ENCODE data around the gene PCDHB7. TPM values are rescaled to one million over a fixed set of nuclear protein-coding genes. Genes with fewer than 3 reads are reported as not detected.
A peak's percentile ranks its signal among the peaks of the same experiment; 100 is the strongest.
"Not testable (repeated sequence)": the region's sequence is repeated elsewhere in the genome, so short reads cannot be mapped to it uniquely, and the experiment has no call there.

The PCDHB7 gene
- total RNA-seq, 1 donor from 2014 or later = 0.63 TPM

DNA sequence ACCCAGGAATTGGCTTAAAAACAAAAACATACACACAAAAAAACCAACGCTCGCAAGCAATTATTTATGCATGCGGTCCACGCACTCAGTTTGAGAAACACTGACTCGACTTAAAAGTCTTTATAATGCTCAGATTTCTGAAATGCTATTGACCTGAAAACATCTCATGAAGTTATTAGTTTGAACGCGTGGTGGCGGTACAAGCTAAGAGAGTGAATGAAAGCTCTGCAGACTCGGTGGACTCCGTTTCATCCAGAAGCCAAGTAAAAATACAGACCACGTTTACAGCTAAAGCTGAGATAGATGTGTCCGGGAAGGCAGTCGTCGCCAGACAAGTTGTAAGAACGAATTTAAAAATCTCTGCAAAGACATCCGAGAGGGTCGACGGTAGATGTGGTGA is 22.6 kb upstream of the PCDHB7 start, which contains the start of gene PCDHB6:
TSS of gene PCDHB6 (plus strand) at position 246 of the 400 bp plus-strand sequence. CDS start 201 bp downstream, outside the sequence.
- Mint-ChIP-seq H3K9me3 (peaks cover 10% of the 10 kb centered on the region), H3K36me3 (peaks cover 7% of the 10 kb centered on the region), H3K27me3 (no peaks in the 10 kb centered on the region), H3K27ac (no peak within 1 kb of the TSS), H3K4me1 (ENCODE audit: unreplicated experiment) (no peaks in the 10 kb centered on the region), H3K4me3 (no peak within 1 kb of the TSS)
- DNase-seq (ENCODE audit: extremely low spot score, unreplicated experiment) = no peak
- TF ChIP-seq, protein P1, sequence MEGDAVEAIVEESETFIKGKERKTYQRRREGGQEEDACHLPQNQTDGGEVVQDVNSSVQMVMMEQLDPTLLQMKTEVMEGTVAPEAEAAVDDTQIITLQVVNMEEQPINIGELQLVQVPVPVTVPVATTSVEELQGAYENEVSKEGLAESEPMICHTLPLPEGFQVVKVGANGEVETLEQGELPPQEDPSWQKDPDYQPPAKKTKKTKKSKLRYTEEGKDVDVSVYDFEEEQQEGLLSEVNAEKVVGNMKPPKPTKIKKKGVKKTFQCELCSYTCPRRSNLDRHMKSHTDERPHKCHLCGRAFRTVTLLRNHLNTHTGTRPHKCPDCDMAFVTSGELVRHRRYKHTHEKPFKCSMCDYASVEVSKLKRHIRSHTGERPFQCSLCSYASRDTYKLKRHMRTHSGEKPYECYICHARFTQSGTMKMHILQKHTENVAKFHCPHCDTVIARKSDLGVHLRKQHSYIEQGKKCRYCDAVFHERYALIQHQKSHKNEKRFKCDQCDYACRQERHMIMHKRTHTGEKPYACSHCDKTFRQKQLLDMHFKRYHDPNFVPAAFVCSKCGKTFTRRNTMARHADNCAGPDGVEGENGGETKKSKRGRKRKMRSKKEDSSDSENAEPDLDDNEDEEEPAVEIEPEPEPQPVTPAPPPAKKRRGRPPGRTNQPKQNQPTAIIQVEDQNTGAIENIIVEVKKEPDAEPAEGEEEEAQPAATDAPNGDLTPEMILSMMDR (conservative IDR thresholded peaks at IDR 0.05) = no peak

DNA sequence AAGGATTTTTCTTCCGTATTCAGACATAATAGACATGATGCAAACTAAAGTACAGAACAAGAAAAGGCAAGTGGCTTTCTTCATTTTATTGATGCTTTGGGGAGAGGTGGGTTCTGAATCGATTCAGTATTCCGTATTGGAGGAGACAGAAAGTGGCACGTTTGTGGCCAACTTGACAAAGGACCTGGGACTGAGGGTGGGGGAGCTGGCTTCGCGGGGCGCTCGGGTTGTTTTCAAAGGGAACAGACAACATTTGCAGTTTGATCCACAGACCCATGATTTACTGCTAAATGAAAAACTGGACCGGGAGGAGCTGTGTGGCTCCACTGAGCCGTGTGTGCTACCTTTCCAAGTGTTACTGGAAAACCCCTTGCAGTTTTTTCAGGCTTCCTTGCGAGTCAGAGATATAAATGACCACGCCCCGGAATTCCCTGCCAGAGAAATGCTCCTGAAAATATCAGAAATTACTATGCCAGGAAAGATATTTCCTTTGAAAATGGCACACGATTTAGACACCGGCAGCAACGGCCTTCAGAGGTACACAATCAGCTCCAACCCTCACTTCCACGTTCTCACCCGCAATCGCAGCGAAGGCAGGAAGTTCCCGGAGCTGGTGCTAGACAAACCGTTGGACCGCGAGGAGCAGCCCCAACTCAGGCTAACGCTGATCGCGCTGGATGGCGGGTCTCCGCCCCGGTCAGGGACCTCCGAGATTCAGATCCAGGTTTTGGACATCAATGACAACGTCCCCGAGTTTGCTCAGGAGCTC is 22.0 kb upstream of the PCDHB7 start:
- Mint-ChIP-seq H3K9me3 (peaks cover 10% of the 10 kb centered on the region), H3K4me1 (ENCODE audit: unreplicated experiment) (no peaks in the 10 kb centered on the region), H3K4me3 (no peak overlapping the region), H3K27ac (no peak overlapping the region), H3K27me3 (no peaks in the 10 kb centered on the region), H3K36me3 (peaks cover 7% of the 10 kb centered on the region)
- TF ChIP-seq, protein P1 (conservative IDR thresholded peaks at IDR 0.05) = no peak
- no peak for DNase-seq (ENCODE audit: extremely low spot score, unreplicated experiment)

DNA sequence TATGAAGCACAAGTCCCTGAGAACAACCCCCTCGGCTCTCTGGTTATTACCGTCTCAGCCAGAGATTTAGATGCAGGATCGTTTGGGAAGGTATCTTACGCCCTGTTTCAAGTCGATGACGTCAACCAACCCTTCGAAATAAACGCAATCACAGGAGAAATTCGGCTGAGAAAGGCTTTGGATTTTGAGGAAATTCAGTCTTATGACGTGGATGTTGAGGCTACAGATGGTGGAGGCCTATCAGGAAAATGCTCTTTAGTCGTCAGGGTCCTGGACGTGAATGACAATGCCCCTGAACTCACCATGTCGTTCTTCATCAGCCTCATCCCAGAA is 21.5 kb upstream of the PCDHB7 start:
- TF ChIP-seq, protein P1 (conservative IDR thresholded peaks at IDR 0.05) = no peak
- DNase-seq (ENCODE audit: extremely low spot score, unreplicated experiment) = no peak
- H3K4me3 Mint-ChIP-seq = no peak overlapping the region
- H3K27me3 Mint-ChIP-seq = no peaks in the 10 kb centered on the region
- H3K4me1 Mint-ChIP-seq (ENCODE audit: unreplicated experiment) = no peaks in the 10 kb centered on the region
- H3K9me3 Mint-ChIP-seq = peaks cover 12% of the 10 kb centered on the region
- H3K27ac Mint-ChIP-seq = no peak overlapping the region
- peaks cover 7% of the 10 kb centered on the region for H3K36me3 Mint-ChIP-seq

DNA sequence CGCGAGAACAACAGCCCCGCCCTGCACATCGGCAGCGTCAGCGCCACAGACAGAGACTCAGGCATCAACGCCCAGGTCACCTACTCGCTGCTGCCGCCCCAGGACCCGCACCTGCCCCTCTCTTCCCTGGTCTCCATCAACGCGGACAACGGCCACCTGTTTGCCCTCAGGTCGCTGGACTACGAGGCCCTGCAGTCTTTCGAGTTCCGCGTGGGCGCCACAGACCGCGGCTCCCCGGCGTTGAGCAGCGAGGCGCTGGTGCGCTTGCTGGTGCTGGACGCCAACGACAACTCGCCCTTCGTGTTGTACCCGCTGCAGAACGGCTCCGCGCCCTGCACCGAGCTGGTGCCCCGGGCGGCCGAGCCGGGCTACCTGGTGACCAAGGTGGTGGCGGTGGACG is 20.8 kb upstream of the PCDHB7 start:
- not testable (repeated sequence) for H3K27me3 Mint-ChIP-seq; DNase-seq (ENCODE audit: extremely low spot score, unreplicated experiment); H3K4me3 Mint-ChIP-seq; H3K4me1 Mint-ChIP-seq (ENCODE audit: unreplicated experiment); H3K27ac Mint-ChIP-seq; H3K36me3 Mint-ChIP-seq
- peaks cover 19% of the 10 kb centered on the region for H3K9me3 Mint-ChIP-seq

DNA sequence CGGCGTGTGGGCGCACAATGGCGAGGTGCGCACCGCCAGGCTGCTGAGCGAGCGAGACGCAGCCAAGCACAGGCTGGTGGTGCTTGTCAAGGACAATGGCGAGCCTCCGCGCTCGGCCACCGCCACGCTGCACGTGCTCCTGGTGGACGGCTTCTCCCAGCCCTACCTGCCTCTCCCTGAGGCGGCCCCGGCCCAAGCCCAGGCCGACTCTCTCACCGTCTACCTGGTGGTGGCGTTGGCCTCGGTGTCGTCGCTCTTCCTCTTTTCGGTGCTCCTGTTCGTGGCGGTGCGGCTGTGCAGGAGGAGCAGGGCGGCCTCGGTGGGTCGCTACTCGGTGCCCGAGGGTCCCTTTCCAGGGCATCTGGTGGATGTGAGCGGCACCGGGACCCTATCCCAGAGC is 20.3 kb upstream of the PCDHB7 start:
- not testable (repeated sequence) for H3K27me3 Mint-ChIP-seq; H3K36me3 Mint-ChIP-seq; H3K4me1 Mint-ChIP-seq (ENCODE audit: unreplicated experiment); H3K27ac Mint-ChIP-seq; H3K4me3 Mint-ChIP-seq; DNase-seq (ENCODE audit: extremely low spot score, unreplicated experiment)
- H3K9me3 Mint-ChIP-seq = peaks cover 21% of the 10 kb centered on the region

DNA sequence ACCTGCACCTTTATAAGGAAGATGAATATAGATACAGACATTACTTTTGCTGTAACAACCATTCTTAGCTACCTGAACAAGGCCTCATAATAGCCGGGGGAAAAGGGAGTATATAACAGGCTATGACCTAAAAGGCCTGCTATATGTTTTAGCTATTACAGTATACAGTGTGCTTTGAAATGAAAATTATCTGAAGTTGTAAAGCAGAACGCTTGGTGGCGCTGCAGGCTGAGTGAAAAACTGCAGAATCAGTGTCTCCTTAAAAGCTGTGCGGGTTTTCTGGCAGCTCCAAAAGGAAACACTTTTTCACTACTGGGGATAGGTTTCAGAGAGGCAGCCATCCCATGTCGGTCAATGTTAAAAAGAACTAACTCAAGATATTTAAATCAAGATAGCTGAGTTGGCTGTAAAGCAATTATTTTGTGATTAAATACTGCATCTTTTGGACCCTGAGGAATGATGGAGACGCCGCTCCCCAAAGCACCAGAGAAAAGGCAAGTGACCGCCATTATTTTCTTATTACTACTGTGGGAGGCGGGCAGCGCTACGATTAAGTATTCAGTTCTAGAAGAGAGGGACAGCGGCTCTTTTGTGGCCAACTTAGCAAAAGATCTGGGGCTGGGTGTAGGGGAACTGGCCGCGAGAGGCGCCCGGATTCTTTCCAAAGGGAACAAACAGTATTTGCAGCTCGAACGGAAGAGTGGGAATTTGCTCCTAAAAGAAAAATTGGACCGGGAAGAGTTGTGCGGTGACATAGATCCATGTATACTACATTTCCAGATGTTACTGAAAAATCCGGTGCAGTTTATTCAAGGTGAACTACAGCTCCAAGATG is 16.7 kb upstream of the PCDHB7 start:
- no peak for DNase-seq (ENCODE audit: extremely low spot score, unreplicated experiment)
- Mint-ChIP-seq H3K4me3 (no peak overlapping the region), H3K9me3 (peaks cover 10% of the 10 kb centered on the region), H3K27me3 (no peaks in the 10 kb centered on the region), H3K36me3 (no peaks in the 10 kb centered on the region), H3K4me1 (ENCODE audit: unreplicated experiment) (no peaks in the 10 kb centered on the region), H3K27ac (no peak overlapping the region)
- TF ChIP-seq, protein P1 (conservative IDR thresholded peaks at IDR 0.05) = peak; percentile 28

DNA sequence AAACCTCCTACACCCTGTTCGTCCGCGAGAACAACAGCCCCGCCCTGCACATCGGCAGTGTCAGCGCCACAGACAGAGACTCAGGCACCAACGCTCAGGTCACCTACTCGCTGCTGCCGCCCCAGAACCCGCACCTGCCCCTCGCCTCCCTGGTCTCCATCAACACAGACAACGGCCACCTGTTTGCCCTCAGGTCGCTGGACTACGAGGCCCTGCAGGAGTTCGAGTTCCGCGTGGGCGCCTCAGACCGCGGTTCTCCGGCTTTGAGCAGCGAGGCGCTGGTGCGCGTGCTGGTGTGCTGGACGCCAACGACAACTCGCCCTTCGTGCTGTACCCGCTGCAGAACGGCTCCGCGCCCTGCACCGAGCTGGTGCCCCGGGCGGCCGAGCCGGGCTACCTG is 15.1 kb upstream of the PCDHB7 start:
- H3K27me3 Mint-ChIP-seq; H3K4me1 Mint-ChIP-seq (ENCODE audit: unreplicated experiment); DNase-seq (ENCODE audit: extremely low spot score, unreplicated experiment); H3K36me3 Mint-ChIP-seq; H3K27ac Mint-ChIP-seq; H3K4me3 Mint-ChIP-seq: not testable (repeated sequence)
- peaks cover 10% of the 10 kb centered on the region for H3K9me3 Mint-ChIP-seq

DNA sequence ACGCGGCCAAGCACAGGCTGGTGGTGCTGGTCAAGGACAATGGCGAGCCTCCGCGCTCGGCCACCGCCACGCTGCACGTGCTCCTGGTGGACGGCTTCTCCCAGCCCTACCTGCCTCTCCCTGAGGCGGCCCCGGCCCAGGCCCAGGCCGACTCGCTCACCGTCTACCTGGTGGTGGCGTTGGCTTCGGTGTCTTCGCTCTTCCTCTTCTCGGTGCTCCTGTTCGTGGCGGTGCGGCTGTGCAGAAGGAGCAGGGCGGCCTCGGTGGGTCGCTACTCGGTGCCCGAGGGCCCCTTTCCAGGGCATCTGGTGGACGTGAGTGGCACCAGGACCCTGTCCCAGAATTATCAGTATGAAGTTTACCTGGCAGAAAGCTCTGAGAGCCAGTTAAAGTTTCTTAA is 14.5 kb upstream of the PCDHB7 start:
- not testable (repeated sequence) for H3K36me3 Mint-ChIP-seq; H3K27ac Mint-ChIP-seq; H3K4me3 Mint-ChIP-seq; DNase-seq (ENCODE audit: extremely low spot score, unreplicated experiment); H3K27me3 Mint-ChIP-seq; H3K4me1 Mint-ChIP-seq (ENCODE audit: unreplicated experiment)
- H3K9me3 Mint-ChIP-seq = peaks cover 10% of the 10 kb centered on the region

DNA sequence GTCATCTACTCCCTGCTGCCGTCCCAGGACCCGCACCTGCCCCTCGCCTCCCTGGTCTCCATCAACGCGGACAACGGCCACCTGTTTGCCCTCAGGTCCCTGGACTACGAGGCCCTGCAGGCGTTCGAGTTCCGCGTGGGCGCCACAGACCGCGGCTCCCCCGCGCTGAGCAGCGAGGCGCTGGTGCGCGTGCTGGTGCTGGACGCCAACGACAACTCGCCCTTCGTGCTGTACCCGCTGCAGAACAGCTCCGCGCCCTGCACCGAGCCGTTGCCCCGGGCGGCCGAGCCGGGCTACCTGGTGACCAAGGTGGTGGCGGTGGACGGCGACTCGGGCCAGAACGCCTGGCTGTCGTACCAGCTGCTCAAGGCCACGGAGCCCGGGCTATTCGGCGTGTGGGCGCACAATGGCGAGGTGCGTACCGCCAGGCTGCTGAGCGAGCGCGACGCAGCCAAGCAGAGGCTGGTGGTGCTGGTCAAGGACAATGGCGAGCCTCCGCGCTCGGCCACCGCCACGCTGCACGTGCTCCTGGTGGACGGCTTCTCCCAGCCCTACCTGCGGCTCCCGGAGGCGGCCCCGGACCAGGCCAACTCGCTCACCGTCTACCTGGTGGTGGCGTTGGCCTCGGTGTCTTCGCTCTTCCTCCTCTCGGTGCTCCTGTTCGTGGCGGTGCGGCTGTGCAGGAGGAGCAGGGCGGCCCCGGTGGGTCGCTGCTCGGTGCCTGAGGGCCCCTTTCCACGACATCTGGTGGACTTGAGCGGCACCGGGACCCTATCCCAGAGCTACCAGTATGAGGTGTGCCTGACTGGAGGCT is 2.1 kb downstream of the PCDHB7 start:
- H3K4me1 Mint-ChIP-seq (ENCODE audit: unreplicated experiment); H3K36me3 Mint-ChIP-seq; H3K9me3 Mint-ChIP-seq; H3K27ac Mint-ChIP-seq; H3K27me3 Mint-ChIP-seq; H3K4me3 Mint-ChIP-seq; DNase-seq (ENCODE audit: extremely low spot score, unreplicated experiment): not testable (repeated sequence)

Data from type B pancreatic cell (in vitro differentiated cells).